ENCODE measurements around the gene ALX4. TPM values are rescaled to one million over a fixed set of nuclear protein-coding genes. Genes with fewer than 3 reads are reported as not detected.

ALX4 gene
- total RNA-seq, 4 donors from 2014 or later: 0.26 to 2.5 (median 0.73) TPM; not detected in 1

DNA sequence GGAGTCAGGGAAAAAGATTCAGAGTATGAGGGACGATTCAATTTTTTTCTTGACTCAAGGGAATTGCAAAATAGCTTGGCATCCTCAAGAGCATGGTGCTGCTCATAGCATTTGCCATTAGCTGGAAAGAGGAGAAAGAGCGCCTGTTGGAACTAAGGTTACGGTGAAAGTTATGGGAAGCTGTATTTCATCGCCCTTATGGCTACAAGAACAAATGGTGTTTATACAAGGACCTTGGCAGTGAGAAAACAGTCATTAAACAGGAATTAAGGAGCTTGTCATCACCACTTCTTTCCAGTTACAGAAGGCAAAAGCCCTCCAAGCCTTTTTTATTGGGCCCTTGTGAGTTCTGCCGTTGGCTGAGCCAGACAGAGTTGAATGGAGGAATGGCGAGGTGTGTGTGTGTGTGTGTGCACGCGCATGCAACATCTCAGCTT lies 74.2 kb downstream of the ALX4 start:
- no peak overlapping the region for H3K4me3 ChIP-seq
- no peaks in the 10 kb centered on the region for H3K27me3 ChIP-seq
- peak overlapping the region in 1 of 2 donors; percentile 33 for H3K27ac ChIP-seq
- H3K9me3 ChIP-seq: no peaks in the 10 kb centered on the region
- TF ChIP-seq, protein P1, sequence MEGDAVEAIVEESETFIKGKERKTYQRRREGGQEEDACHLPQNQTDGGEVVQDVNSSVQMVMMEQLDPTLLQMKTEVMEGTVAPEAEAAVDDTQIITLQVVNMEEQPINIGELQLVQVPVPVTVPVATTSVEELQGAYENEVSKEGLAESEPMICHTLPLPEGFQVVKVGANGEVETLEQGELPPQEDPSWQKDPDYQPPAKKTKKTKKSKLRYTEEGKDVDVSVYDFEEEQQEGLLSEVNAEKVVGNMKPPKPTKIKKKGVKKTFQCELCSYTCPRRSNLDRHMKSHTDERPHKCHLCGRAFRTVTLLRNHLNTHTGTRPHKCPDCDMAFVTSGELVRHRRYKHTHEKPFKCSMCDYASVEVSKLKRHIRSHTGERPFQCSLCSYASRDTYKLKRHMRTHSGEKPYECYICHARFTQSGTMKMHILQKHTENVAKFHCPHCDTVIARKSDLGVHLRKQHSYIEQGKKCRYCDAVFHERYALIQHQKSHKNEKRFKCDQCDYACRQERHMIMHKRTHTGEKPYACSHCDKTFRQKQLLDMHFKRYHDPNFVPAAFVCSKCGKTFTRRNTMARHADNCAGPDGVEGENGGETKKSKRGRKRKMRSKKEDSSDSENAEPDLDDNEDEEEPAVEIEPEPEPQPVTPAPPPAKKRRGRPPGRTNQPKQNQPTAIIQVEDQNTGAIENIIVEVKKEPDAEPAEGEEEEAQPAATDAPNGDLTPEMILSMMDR (IDR thresholded peaks at IDR 0.05): no peak
- TF ChIP-seq POLR2A (IDR thresholded peaks at IDR 0.05): no peak
- no peaks in the 10 kb centered on the region for H3K36me3 ChIP-seq
- H3K4me1 ChIP-seq: no peaks in the 10 kb centered on the region
- no peak for DNase-seq
- intact Hi-C loops (cut with DNase I; ENCODE audit: low total_unique reads): no loop called here

DNA sequence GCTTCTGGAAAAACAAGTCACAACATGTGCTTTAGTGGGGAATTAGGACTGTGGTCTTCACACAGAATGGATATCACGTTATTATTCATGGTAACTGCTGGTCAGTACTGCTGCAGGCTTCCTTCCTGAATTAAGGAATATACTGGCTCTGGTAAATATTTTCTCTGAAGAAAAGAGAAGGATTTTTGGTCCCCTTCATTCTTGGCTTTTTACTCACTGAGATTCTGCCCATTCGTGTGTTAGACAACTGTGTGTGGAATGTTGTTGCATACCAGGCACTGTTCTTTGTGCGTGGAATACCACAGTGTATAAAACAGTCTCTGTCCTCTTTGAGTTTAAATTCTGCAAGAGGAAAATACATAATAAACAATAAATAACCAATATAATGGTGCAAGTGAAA lies 80.3 kb downstream of the ALX4 start:
- Histone ChIP-seq H3K27ac (no peak overlapping the region), H3K4me3 (no peak overlapping the region), H3K27me3 (no peaks in the 10 kb centered on the region), H3K9me3 (no peaks in the 10 kb centered on the region), H3K36me3 (no peaks in the 10 kb centered on the region), H3K4me1 (no peaks in the 10 kb centered on the region)
- intact Hi-C loops (cut with DNase I; ENCODE audit: low total_unique reads): no loop called here
- TF ChIP-seq, protein P1 (IDR thresholded peaks at IDR 0.05): no peak
- no peak for DNase-seq

DNA sequence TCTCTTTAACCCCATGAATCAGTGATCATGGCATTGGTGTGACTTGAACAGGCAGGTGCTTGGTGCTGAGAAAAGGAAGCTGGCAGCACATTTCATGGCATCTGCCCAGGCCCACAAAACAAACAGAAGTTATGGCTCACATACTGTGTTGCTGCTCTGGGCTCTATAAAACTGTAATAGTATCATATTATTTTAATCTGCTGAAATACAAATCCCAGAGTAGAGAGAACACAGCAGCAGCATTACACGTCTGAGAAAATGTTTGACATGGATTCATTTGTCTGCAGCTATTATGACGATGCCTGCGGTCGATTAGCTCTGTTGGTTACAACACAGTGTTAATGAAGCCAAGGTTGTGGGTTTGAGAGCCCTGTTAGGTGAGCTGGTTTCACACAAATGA lies 80.8 kb downstream of the ALX4 start:
- intact Hi-C loops (cut with DNase I; ENCODE audit: low total_unique reads): no loop called here
- no peak overlapping the region for H3K4me3 ChIP-seq
- no peaks in the 10 kb centered on the region for H3K27me3 ChIP-seq
- no peak for DNase-seq
- H3K36me3 ChIP-seq: no peaks in the 10 kb centered on the region
- H3K9me3 ChIP-seq: no peaks in the 10 kb centered on the region
- no peak overlapping the region for H3K27ac ChIP-seq
- TF ChIP-seq POLR2A (IDR thresholded peaks at IDR 0.05): no peak
- TF ChIP-seq, protein P1 (IDR thresholded peaks at IDR 0.05): no peak
- no peaks in the 10 kb centered on the region for H3K4me1 ChIP-seq

DNA sequence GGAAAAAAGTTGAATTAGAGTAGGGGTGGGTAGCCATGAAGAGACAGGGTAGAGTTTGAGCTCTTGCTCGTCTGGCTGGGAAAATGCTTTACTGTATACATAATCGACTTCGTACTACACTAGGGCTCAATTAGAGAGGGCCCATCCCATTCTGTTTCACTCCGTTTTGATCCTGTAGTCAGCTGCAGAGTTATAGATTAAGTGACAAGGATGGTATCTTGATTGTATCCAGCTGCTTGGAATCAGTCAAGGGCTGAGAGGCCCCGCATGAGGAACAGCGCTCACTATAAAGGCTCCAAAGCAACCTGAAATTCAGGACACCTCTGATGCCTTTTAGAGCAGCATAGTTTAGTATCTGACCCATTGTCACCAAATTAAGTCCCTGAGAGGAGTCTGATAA lies 81.6 kb downstream of the ALX4 start:
- Histone ChIP-seq H3K9me3 (no peaks in the 10 kb centered on the region), H3K27ac (no peak overlapping the region), H3K4me3 (no peak overlapping the region), H3K4me1 (no peaks in the 10 kb centered on the region), H3K36me3 (no peaks in the 10 kb centered on the region), H3K27me3 (no peaks in the 10 kb centered on the region)
- no peak for TF ChIP-seq POLR2A (IDR thresholded peaks at IDR 0.05)
- TF ChIP-seq, protein P1 (IDR thresholded peaks at IDR 0.05): no peak
- intact Hi-C loops (cut with DNase I; ENCODE audit: low total_unique reads): no loop called here
- DNase-seq: no peak

DNA sequence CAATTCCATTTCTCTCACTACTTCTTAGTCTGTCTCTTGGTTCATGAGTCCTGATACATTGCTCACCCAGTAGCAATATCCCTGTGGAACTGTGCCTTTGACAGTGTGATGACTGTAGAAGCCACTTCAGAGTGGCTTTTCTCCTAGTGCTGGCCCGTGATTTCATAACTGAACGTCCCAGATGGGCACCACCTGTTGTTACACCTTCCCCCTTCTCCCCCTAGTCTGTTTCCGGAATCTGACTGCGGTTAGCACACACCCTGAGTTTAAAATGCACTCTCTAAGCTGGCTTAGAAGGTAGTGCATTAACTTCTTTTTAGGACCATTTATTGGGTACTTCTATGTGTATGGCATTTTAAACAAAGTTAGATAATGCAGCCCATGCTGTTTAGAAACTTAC lies 83.0 kb downstream of the ALX4 start:
- Histone ChIP-seq H3K9me3 (no peaks in the 10 kb centered on the region), H3K27ac (no peak overlapping the region), H3K27me3 (no peaks in the 10 kb centered on the region), H3K4me1 (no peaks in the 10 kb centered on the region), H3K36me3 (no peaks in the 10 kb centered on the region), H3K4me3 (no peak overlapping the region)
- DNase-seq: no peak
- TF ChIP-seq, protein P1 (IDR thresholded peaks at IDR 0.05): no peak
- TF ChIP-seq POLR2A (IDR thresholded peaks at IDR 0.05): no peak
- intact Hi-C loops (cut with DNase I; ENCODE audit: low total_unique reads): no loop called here

Measured in uterus (tissue), 4 donors.